GM18907 (cell line): ENCODE results near the gene RYR2.
"Not testable (repeated sequence)": the region's sequence is repeated elsewhere in the genome, so short reads cannot be mapped to it uniquely, and the experiment has no call there.

Source experiments
- ATAC-seq: cut with Tn5 transposase; IDR thresholded peaks from one replicate; pipeline ENCODE4 v1.9.1; 2021; ENCODE audit warnings: mild to moderate bottlenecking, moderate library complexity; ENCODE audit not compliant: unreplicated experiment

RYR2 gene

GRCh38 chr1:237249120-237249519 is 207.1 kb downstream of the RYR2 start:
- no peak for ATAC-seq

GRCh38 chr1:237250055-237250454 is 208.1 kb downstream of the RYR2 start:
- no peak for ATAC-seq

- no peak for ATAC-seq
These were observed 213.1 kb downstream of the RYR2 start for GRCh38 chr1:237255071-237255470.

- ATAC-seq = no peak
These were observed 216.9 kb downstream of the RYR2 start for GRCh38 chr1:237258871-237259270.

GRCh38 chr1:237261198-237261597 is 219.2 kb downstream of the RYR2 start:
- no peak for ATAC-seq

- no peak for ATAC-seq
These were observed 225.8 kb downstream of the RYR2 start for GRCh38 chr1:237267743-237268142.

- no peak for ATAC-seq
These were observed 228.0 kb downstream of the RYR2 start for GRCh38 chr1:237269938-237270337.

GRCh38 chr1:237270353-237270752 is 228.4 kb downstream of the RYR2 start:
- ATAC-seq = no peak

- ATAC-seq = not testable (repeated sequence)
These were observed 236.0 kb downstream of the RYR2 start for GRCh38 chr1:237277994-237278393.

- ATAC-seq = no peak
These were observed 237.6 kb downstream of the RYR2 start for GRCh38 chr1:237279629-237280028.

- ATAC-seq = no peak
These were observed 239.5 kb downstream of the RYR2 start for GRCh38 chr1:237281481-237281880.

GRCh38 chr1:237282208-237282783 is 240.3 kb downstream of the RYR2 start:
- no peak for ATAC-seq

- no peak for ATAC-seq
These were observed 246.0 kb downstream of the RYR2 start for GRCh38 chr1:237287876-237288521.

- no peak for ATAC-seq
These were observed 251.8 kb downstream of the RYR2 start for GRCh38 chr1:237293804-237294203.

GRCh38 chr1:237296861-237297260 is 254.9 kb downstream of the RYR2 start:
- no peak for ATAC-seq

GRCh38 chr1:237300642-237301041 is 258.7 kb downstream of the RYR2 start:
- no peak for ATAC-seq

- ATAC-seq = no peak
These were observed 261.9 kb downstream of the RYR2 start for GRCh38 chr1:237303929-237304328.

- ATAC-seq = no peak
These were observed 264.7 kb downstream of the RYR2 start for GRCh38 chr1:237306726-237307125.

- no peak for ATAC-seq
These were observed 267.7 kb downstream of the RYR2 start for GRCh38 chr1:237309595-237310118.

GRCh38 chr1:237316352-237316751 is 274.4 kb downstream of the RYR2 start:
- ATAC-seq = no peak

- ATAC-seq = no peak
These were observed 276.8 kb downstream of the RYR2 start for GRCh38 chr1:237318748-237319147.

GRCh38 chr1:237320890-237321289 is 278.9 kb downstream of the RYR2 start:
- ATAC-seq = no peak

GRCh38 chr1:237324226-237324625 is 282.2 kb downstream of the RYR2 start:
- ATAC-seq = no peak
